ENCODE data around the gene MS4A4E.

MS4A4E gene

DNA sequence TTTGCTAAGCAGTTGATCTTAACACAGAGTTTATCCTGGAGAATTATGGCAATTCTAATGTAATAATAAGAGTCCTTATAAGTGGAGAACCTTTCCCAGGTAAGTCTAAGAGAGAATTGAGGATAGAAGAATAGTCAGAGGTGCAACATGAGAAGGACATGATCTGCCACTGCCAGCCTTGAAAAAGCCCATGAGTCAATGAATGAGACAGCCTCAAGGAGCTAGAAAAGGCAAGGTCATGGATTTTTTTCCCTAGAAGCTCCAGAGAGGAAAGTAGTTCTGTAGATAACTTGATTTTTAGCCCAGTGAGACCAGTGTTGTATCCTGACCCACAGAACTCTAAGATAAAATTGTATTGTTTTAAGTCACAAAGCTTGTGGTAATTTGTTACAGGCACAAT, 77.0 kb downstream of the MS4A4E start:
- ChIA-PET CTCF (interaction anchor here (1.0 to 1.3 kb wide), 2 partner anchors 14 to 29 kb away, joined by 3 read pairs; no protein-coding TSS in a partner anchor), POLR2A (no interaction called here)
- TF ChIP-seq, protein P1, sequence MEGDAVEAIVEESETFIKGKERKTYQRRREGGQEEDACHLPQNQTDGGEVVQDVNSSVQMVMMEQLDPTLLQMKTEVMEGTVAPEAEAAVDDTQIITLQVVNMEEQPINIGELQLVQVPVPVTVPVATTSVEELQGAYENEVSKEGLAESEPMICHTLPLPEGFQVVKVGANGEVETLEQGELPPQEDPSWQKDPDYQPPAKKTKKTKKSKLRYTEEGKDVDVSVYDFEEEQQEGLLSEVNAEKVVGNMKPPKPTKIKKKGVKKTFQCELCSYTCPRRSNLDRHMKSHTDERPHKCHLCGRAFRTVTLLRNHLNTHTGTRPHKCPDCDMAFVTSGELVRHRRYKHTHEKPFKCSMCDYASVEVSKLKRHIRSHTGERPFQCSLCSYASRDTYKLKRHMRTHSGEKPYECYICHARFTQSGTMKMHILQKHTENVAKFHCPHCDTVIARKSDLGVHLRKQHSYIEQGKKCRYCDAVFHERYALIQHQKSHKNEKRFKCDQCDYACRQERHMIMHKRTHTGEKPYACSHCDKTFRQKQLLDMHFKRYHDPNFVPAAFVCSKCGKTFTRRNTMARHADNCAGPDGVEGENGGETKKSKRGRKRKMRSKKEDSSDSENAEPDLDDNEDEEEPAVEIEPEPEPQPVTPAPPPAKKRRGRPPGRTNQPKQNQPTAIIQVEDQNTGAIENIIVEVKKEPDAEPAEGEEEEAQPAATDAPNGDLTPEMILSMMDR (IDR thresholded peaks at IDR 0.05; ENCODE audit: control extremely low read depth, extremely low read depth, low read depth, missing control alignments): no peak
- DNase-seq (ENCODE audit: extremely low spot score): no peak

DNA sequence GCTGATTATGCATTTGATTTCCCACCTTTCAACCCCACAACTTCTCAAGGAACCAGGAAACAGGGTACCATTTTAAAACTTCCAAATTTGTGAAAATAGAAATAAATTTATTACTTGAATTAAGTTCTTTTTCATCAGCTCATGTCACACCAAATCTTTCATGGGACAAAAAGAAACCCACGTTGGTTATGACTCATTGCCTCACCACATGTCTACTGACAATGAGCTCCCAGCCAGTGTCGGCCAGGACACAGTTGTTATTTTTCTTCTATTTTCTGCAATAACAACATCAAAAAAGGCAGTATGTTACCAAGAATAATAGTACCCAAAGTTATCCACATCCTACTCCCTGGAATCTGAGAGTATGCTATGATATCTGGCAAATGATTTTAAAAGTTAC, 77.4 kb downstream of the MS4A4E start:
- ChIA-PET POLR2A (no interaction called here), CTCF (interaction anchor here (1.0 to 1.3 kb wide), 2 partner anchors 15 to 29 kb away, joined by 3 read pairs; no protein-coding TSS in a partner anchor)
- TF ChIP-seq, protein P1 (IDR thresholded peaks at IDR 0.05; ENCODE audit: control extremely low read depth, extremely low read depth, low read depth, missing control alignments): no peak
- no peak for DNase-seq (ENCODE audit: extremely low spot score)

DNA sequence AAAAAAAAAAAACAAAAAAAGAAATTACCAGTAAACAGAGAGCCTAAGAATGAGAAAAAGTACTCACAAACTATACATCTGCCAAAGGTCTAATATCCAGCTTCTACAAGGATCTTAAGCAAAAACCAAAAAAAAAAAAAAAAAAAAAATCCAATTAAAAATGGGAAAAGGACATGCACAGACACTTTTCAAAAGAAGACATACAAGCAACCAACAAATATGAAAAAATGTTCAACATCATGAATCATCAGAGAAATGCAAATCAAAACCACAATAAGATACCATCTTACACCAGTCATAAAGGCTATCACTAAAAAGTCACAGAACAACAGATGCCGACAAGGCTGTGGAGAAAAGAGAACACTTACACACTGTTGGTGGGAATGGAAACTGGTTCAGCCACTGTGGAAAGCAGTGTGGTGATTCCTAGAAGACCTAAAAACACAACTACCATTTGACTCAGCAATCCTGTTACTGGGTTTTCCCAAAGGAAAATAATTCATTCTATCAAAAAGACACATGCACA, 78.3 kb downstream of the MS4A4E start:
- TF ChIP-seq, protein P1 (IDR thresholded peaks at IDR 0.05; ENCODE audit: control extremely low read depth, extremely low read depth, low read depth, missing control alignments): no peak
- no peak for DNase-seq (ENCODE audit: extremely low spot score)
- ChIA-PET POLR2A (no interaction called here), CTCF (interaction anchor here (1.3 kb wide), 1 partner anchor 8 kb away, joined by 4 read pairs; no protein-coding TSS in a partner anchor)

DNA sequence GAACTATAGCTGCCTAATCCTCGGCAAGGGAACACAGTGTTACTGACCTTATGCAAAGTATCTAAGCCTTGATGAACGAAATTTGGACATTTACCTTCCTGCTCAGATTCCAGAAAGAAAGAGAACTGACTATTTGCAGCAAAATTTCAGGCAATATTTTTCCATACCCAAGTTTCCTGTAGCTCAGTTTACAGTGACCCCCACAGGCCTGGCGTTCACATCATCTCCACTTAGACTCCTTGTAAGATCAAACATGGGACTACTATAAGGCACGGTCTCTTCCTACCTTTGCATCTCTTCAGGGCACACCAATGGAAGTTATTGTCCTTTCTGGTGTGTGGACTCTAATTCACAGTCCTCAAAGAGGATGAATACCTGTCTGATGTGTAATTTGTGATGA, 81.2 kb downstream of the MS4A4E start:
- TF ChIP-seq, protein P1 (IDR thresholded peaks at IDR 0.05; ENCODE audit: control extremely low read depth, extremely low read depth, low read depth, missing control alignments): no peak
- ChIA-PET POLR2A (no interaction called here), CTCF (no interaction called here)
- no peak for DNase-seq (ENCODE audit: extremely low spot score)

DNA sequence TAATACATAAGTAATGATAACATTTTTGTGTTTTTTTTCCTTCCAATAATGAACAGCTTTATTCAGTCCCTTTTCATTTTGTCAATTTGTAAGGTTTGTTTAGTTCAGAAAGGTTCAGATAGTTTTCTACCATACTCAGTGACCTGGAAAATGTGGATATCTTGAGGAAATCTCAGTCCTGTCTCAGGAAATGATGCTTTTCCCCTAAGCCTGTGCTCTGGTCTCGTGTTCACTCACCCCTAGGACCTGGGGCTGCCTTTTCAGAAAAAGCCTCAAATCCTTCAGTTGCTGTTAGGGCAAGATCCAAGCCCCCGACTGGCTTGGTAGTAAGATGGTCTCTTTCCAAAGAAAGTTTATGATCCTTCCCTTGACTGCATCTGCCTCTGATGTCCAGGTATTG, 81.8 kb downstream of the MS4A4E start:
- ChIA-PET CTCF (no interaction called here), POLR2A (no interaction called here)
- TF ChIP-seq, protein P1 (IDR thresholded peaks at IDR 0.05; ENCODE audit: control extremely low read depth, extremely low read depth, low read depth, missing control alignments): no peak
- no peak for DNase-seq (ENCODE audit: extremely low spot score)

GRCh38 chr11:60159868-60160267, 83.1 kb downstream of the MS4A4E start:
- POLR2A ChIA-PET: no interaction called here
- DNase-seq (ENCODE audit: extremely low spot score): no peak
- CTCF ChIA-PET: interaction anchor here (1.0 to 1.1 kb wide), 2 partner anchors 10 to 14 kb away, joined by 3 to 4 read pairs; no protein-coding TSS in a partner anchor
- TF ChIP-seq, protein P1 (IDR thresholded peaks at IDR 0.05; ENCODE audit: control extremely low read depth, extremely low read depth, low read depth, missing control alignments): no peak
